H9 (cell line): ENCODE data around the gene SLIRP. TPM values are rescaled to one million over a fixed set of nuclear protein-coding genes. Genes with fewer than 3 reads are reported as not detected.

Experiments used
- DNase-seq: peaks from one replicate; pipeline ENCODE4 v3.0.0-alpha.2; 2017
- H2AFZ ChIP-seq: one replicate; pipeline ENCODE4 v1.6.1; 2013; ENCODE audit warnings: mild to moderate bottlenecking, low read length, control low read depth, moderate library complexity
- H2AK5ac ChIP-seq: 2 replicates; pipeline ENCODE4 v1.6.1; 2013; ENCODE audit warnings: low read length, control low read depth, mixed read lengths; ENCODE audit not compliant: insufficient read length
- H2BK120ac ChIP-seq: one replicate; pipeline ENCODE4 v1.6.1; 2013; ENCODE audit warnings: low read depth, mild to moderate bottlenecking, low read length, control low read depth, inconsistent platforms; ENCODE audit not compliant: poor library complexity, severe bottlenecking
- H2BK12ac ChIP-seq: 2 replicates; pipeline ENCODE4 v1.6.1; 2013; ENCODE audit warnings: low read length, control low read depth, mixed read lengths, low read depth; ENCODE audit not compliant: insufficient read length
- H2BK15ac ChIP-seq: 2 replicates; pipeline ENCODE4 v1.6.1; 2013; ENCODE audit warnings: low read depth, low read length, control low read depth
- H2BK20ac ChIP-seq: one replicate; pipeline ENCODE4 v1.6.1; 2013; ENCODE audit warnings: low read depth, mild to moderate bottlenecking, low read length, control low read depth, inconsistent platforms; ENCODE audit not compliant: poor library complexity, severe bottlenecking
- H2BK5ac ChIP-seq: 2 replicates; pipeline ENCODE4 v1.6.1; 2013; ENCODE audit warnings: low read length, control low read depth, mixed read lengths; ENCODE audit not compliant: insufficient read length
- H3K14ac ChIP-seq: 2 replicates; pipeline ENCODE4 v1.6.1; 2013; ENCODE audit warnings: low read length, control low read depth; ENCODE audit not compliant: insufficient read depth
- H3K18ac ChIP-seq: 2 replicates; pipeline ENCODE4 v1.6.1; 2013; ENCODE audit warnings: low read depth, mild to moderate bottlenecking, mixed read lengths, low read length, control low read depth; ENCODE audit not compliant: insufficient read length
- H3K23ac ChIP-seq: 2 replicates; pipeline ENCODE4 v1.6.1; 2013; ENCODE audit warnings: low read length, control low read depth, mixed read lengths, low read depth; ENCODE audit not compliant: insufficient read length
- H3K23me2 ChIP-seq: 2 replicates; pipeline ENCODE4 v1.6.1; 2013; ENCODE audit warnings: low read depth, mild to moderate bottlenecking, mixed read lengths, low read length, control low read depth; ENCODE audit not compliant: insufficient read length, poor library complexity, severe bottlenecking
- H3K27ac ChIP-seq: 2 replicates; pipeline ENCODE4 v1.5.1; 2013; ENCODE audit warnings: low read length, control low read depth, mixed read lengths, low read depth; ENCODE audit not compliant: insufficient read length
- H3K27me3 ChIP-seq: 2 replicates; pipeline ENCODE4 v1.6.1; 2013; ENCODE audit warnings: low read length, control low read depth, inconsistent platforms; ENCODE audit not compliant: insufficient read depth
- H3K4ac ChIP-seq: 2 replicates; pipeline ENCODE4 v1.6.1; 2013; ENCODE audit warnings: low read depth, mild to moderate bottlenecking, control low read depth, inconsistent platforms, low read length, moderate library complexity
- H3K4me1 ChIP-seq: 2 replicates; pipeline ENCODE4 v1.6.1; 2013; ENCODE audit warnings: low read length, control low read depth, inconsistent platforms; ENCODE audit not compliant: insufficient read depth
- H3K4me2 ChIP-seq: 2 replicates; pipeline ENCODE4 v1.6.1; 2013; ENCODE audit warnings: low read length, control low read depth, mixed read lengths; ENCODE audit not compliant: insufficient read length, insufficient read depth
- H3K56ac ChIP-seq: 2 replicates; pipeline ENCODE4 v1.6.1; 2013; ENCODE audit warnings: low read depth, mild to moderate bottlenecking, mixed read lengths, low read length, control low read depth; ENCODE audit not compliant: insufficient read length
- H3K79me1 ChIP-seq: 2 replicates; pipeline ENCODE4 v1.6.1; 2013; ENCODE audit warnings: low read depth, mild to moderate bottlenecking, moderate library complexity, low read length, control low read depth, inconsistent platforms; ENCODE audit not compliant: insufficient read depth, poor library complexity, severe bottlenecking
- H3K79me2 ChIP-seq: 2 replicates; pipeline ENCODE4 v1.6.1; 2013; ENCODE audit warnings: low read length, control low read depth, inconsistent platforms; ENCODE audit not compliant: insufficient read depth
- H3K9ac ChIP-seq: 2 replicates; pipeline ENCODE4 v1.6.1; 2013; ENCODE audit warnings: low read length, control low read depth, mixed read lengths; ENCODE audit not compliant: insufficient read length; ENCODE audit errors: extremely low read depth
- H3K9me3 ChIP-seq: one replicate; pipeline ENCODE4 v1.6.1; 2013; ENCODE audit warnings: low read depth, low read length, inconsistent platforms; ENCODE audit not compliant: control insufficient read depth
- H3T11ph ChIP-seq: one replicate; pipeline ENCODE4 v1.6.1; 2013; ENCODE audit warnings: mild to moderate bottlenecking, low read length, control low read depth, inconsistent platforms
- H4K20me1 ChIP-seq: one replicate; pipeline ENCODE4 v1.6.1; 2013; ENCODE audit not compliant: control insufficient read depth, insufficient read length, insufficient read depth
- H4K5ac ChIP-seq: 2 replicates; pipeline ENCODE4 v1.6.1; 2013; ENCODE audit warnings: low read depth, mild to moderate bottlenecking, mixed read lengths, low read length, control low read depth; ENCODE audit not compliant: insufficient read length
- H4K8ac ChIP-seq: replicated peaks from 2 replicates; pipeline ENCODE4 v1.6.1; 2013; ENCODE audit warnings: low read length, control low read depth, mixed read lengths, low read depth; ENCODE audit not compliant: insufficient read length
- H4K91ac ChIP-seq: 2 replicates; pipeline ENCODE4 v1.6.1; 2013; ENCODE audit warnings: low read depth, mild to moderate bottlenecking, moderate library complexity, mixed read lengths, low read length, control low read depth; ENCODE audit not compliant: insufficient read length
- H3K27ac Mint-ChIP-seq, 3 experiments: 2 replicates in 2 of 3; 3 replicates in 1 of 3; pipeline ENCODE4 v1.8.0; 2020 to 2021; ENCODE audit warnings: mixed read lengths in 3 of 3, mild to moderate bottlenecking in 1 of 3, moderate library complexity in 1 of 3
- H3K27me3 Mint-ChIP-seq: 2 replicates; pipeline ENCODE4 v1.8.0; 2021; ENCODE audit warnings: low read depth, mild to moderate bottlenecking, moderate library complexity, mixed read lengths
- H3K36me3 Mint-ChIP-seq, 3 experiments: 2 replicates in 2 of 3; 3 replicates in 1 of 3; pipeline ENCODE4 v1.8.0; 2020 to 2021; ENCODE audit warnings: low read depth in 3 of 3, mixed read lengths in 3 of 3; ENCODE audit not compliant: insufficient read depth in 1 of 3
- H3K4me1 Mint-ChIP-seq, 2 experiments: 2 replicates each; pipeline ENCODE4 v1.8.0; 2020; ENCODE audit warnings: mixed read lengths in 2 of 2
- H3K4me3 Mint-ChIP-seq, 2 experiments: 2 replicates in 1 of 2; 3 replicates in 1 of 2; pipeline ENCODE4 v1.8.0; 2020 to 2021; ENCODE audit warnings: mild to moderate bottlenecking in 2 of 2, mixed read lengths in 2 of 2, moderate library complexity in 1 of 2
- H3K9me3 Mint-ChIP-seq, 2 experiments: 2 replicates in 1 of 2; 3 replicates in 1 of 2; pipeline ENCODE4 v1.8.0; 2020; ENCODE audit warnings: mild to moderate bottlenecking in 2 of 2, mixed read lengths in 2 of 2, moderate library complexity in 1 of 2
- WGBS: extraction: QIAGEN DNeasy Blood & Tissue Kit; methylation state at CpG from one replicate; pipeline ENCODE4 v1.1.7; 2013; ENCODE audit warnings: missing lambda C conversion rate, low lambda C conversion rate, mixed read lengths; ENCODE audit not compliant: insufficient read length; ENCODE audit errors: extremely low coverage; 5-methylcytosine and 5-hydroxymethylcytosine counted together
- total RNA-seq: library from RNA; stranded (reverse); gene quantifications from 2 replicates; pipeline ENCODE4 v1.2.1, GENCODE V29; 2021
- TF ChIP-seq, protein P1 (sequence below): fragments of 200-600 bp; sonication (generic); conservative IDR thresholded peaks from 3 replicates; pipeline ENCODE4 v1.8.0; 2021; ENCODE audit warnings: antibody characterized with exemption, mild to moderate bottlenecking

The SLIRP gene
- total RNA-seq, 1 experiment from 2014 or later: 337 TPM

DNA sequence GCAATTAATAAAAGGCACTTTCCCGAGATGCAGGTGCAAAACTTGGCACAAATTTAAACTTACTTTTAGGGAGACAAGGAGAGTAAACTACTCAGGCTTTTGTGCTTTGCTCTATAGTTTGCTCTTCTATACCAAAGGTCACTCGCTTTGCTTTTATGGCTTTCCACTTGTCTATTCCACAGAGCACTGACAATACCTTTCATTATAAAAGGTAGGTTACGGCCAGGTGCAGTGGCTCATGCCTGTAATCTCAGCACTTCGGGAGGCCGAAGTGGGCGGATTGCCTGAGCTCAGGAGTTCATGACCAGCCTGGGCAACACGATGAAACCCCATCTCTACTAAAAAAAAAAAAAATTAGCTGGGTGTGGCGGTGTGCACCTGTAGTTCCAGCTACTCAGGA is 33.0 kb upstream of the SLIRP start:
- H3K36me3 Mint-ChIP-seq: peaks cover 17 to 53% (median 38%) of the 10 kb centered on the region in 3 experiments; a peak in 6 of 7 replicates
- Histone ChIP-seq H2BK120ac (no peak overlapping the region), H3K9me3 (no peaks in the 10 kb centered on the region), H3K56ac (no peak overlapping the region), H3K23ac (no peak overlapping the region), H3K18ac (no peak overlapping the region), H3K79me2 (no peaks in the 10 kb centered on the region), H2BK15ac (no peak overlapping the region), H3K4me1 (no peaks in the 10 kb centered on the region), H2BK5ac (no peak overlapping the region), H3K4me2 (no peak overlapping the region), H3K14ac (no peak overlapping the region), H3K27ac (no peak overlapping the region), H4K20me1 (no peaks in the 10 kb centered on the region), H4K8ac (no peak overlapping the region), H3T11ph (no peak overlapping the region), H3K4ac (no peak overlapping the region), H3K23me2 (no peaks in the 10 kb centered on the region), H2AK5ac (no peak overlapping the region), H2AFZ (no peak overlapping the region), H3K9ac (no peak overlapping the region), H3K27me3 (no peaks in the 10 kb centered on the region), H4K5ac (no peak overlapping the region), H4K91ac (no peak overlapping the region), H3K79me1 (no peaks in the 10 kb centered on the region), H2BK12ac (no peak overlapping the region), H2BK20ac (no peak overlapping the region)
- no peaks in the 10 kb centered on the region for H3K27me3 Mint-ChIP-seq
- H3K9me3 Mint-ChIP-seq: no peaks in the 10 kb centered on the region
- no CpG with 5 or more reads among the region's 8 CpGs for WGBS
- DNase-seq: no peak
- no peak overlapping the region for H3K27ac Mint-ChIP-seq
- TF ChIP-seq, protein P1, sequence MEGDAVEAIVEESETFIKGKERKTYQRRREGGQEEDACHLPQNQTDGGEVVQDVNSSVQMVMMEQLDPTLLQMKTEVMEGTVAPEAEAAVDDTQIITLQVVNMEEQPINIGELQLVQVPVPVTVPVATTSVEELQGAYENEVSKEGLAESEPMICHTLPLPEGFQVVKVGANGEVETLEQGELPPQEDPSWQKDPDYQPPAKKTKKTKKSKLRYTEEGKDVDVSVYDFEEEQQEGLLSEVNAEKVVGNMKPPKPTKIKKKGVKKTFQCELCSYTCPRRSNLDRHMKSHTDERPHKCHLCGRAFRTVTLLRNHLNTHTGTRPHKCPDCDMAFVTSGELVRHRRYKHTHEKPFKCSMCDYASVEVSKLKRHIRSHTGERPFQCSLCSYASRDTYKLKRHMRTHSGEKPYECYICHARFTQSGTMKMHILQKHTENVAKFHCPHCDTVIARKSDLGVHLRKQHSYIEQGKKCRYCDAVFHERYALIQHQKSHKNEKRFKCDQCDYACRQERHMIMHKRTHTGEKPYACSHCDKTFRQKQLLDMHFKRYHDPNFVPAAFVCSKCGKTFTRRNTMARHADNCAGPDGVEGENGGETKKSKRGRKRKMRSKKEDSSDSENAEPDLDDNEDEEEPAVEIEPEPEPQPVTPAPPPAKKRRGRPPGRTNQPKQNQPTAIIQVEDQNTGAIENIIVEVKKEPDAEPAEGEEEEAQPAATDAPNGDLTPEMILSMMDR: no peak
- H3K4me3 Mint-ChIP-seq: no peak overlapping the region
- H3K4me1 Mint-ChIP-seq: no peaks in the 10 kb centered on the region
